HepG2 (cell line): ENCODE measurements around the gene RAB43. TPM values are rescaled to one million over a fixed set of nuclear protein-coding genes. Genes with fewer than 3 reads are reported as not detected.
A peak's percentile ranks its signal among the peaks of the same experiment; 100 is the strongest.

Experiments used
- HES4 ChIP-seq: sonication (generic); formaldehyde crosslinking; IDR thresholded peaks from 2 replicates; pipeline ENCODE4 v1.9.0; 2021; ENCODE audit warnings: mild to moderate bottlenecking, missing genetic modification reagents, borderline replicate concordance
- JUND ChIP-seq: sonication (generic); formaldehyde crosslinking; IDR thresholded peaks from 2 replicates; pipeline ENCODE4 v1.8.0; 2022; ENCODE audit warnings: mild to moderate bottlenecking, missing genetic modification reagents
- NFKBIZ ChIP-seq: IDR thresholded peaks from 2 replicates; pipeline ENCODE4 v1.6.1; 2018; ENCODE audit warnings: missing genetic modification reagents, missing compliant biosample characterization
- SIN3B ChIP-seq: fragments of 150-350 bp; IDR thresholded peaks from 2 replicates; pipeline ENCODE4 v1.6.1; 2014; ENCODE audit warnings: low read length
- ZNF446 ChIP-seq: sonication (generic); formaldehyde crosslinking; IDR thresholded peaks from 2 replicates; pipeline ENCODE4 v1.5.0; 2020; ENCODE audit warnings: mild to moderate bottlenecking, missing genetic modification reagents
- ZNF557 ChIP-seq: sonication (generic); formaldehyde crosslinking; IDR thresholded peaks from 2 replicates; pipeline ENCODE4 v1.4.0; 2020; ENCODE audit warnings: missing genetic modification reagents
- ZNF570 ChIP-seq: sonication (generic); formaldehyde crosslinking; IDR thresholded peaks from 2 replicates; pipeline ENCODE4 v1.4.0; 2020; ENCODE audit warnings: mild to moderate bottlenecking, missing genetic modification reagents, borderline replicate concordance
- polyA plus RNA-seq, 8 experiments: library from polyadenylated mRNA; depleted of rRNA in 3 of 8; stranded (reverse) in 7 of 8; unstranded in 1 of 8; fragments of >200 nt; fragmentation: Illumina TruSeq in 4 of 8; extraction: Trizol in 4 of 8; gene quantifications; 2 replicates each; pipeline versions ENCODE4 v1.2.1 to v1.2.3, GENCODE V29; 2011 to 2016; ENCODE audit warnings: low read depth in 4 of 8, missing spikeins in 1 of 8, mixed read lengths in 1 of 8; ENCODE audit not compliant: insufficient read depth in 1 of 8
- total RNA-seq, 5 experiments: library from RNA; depleted of rRNA; stranded (reverse); fragments of >200 nt; fragmentation: Illumina TruSeq; extraction: Trizol; gene quantifications; 2 replicates each; pipeline ENCODE4 v1.2.3, GENCODE V29; 2016; ENCODE audit warnings: low read depth in 1 of 5
- TF ChIP-seq, protein P1 (sequence below): sonication (generic); formaldehyde crosslinking; IDR thresholded peaks from 2 replicates; pipeline ENCODE4 v1.4.0; 2020; ENCODE audit warnings: missing genetic modification reagents
- TF ChIP-seq, protein P2 (sequence below): sonication (generic); formaldehyde crosslinking; IDR thresholded peaks from 2 replicates; pipeline ENCODE4 v1.5.1; 2020; ENCODE audit warnings: mild to moderate bottlenecking, moderate library complexity, missing genetic modification reagents
- TF ChIP-seq, protein P3 (sequence below): IDR thresholded peaks from 2 replicates; pipeline ENCODE4 v1.6.1; 2012; ENCODE audit warnings: inconsistent platforms
- TF ChIP-seq, protein P4 (sequence below): IDR thresholded peaks from 2 replicates; pipeline ENCODE4 v1.6.1; 2018; ENCODE audit warnings: missing genetic modification reagents
- TF ChIP-seq, protein P5 (sequence below), 2 experiments: fragments of 450-650 bp in 1 of 2; sonication (generic) in 1 of 2; formaldehyde crosslinking in 1 of 2; IDR thresholded peaks; 2 replicates each; pipeline versions ENCODE4 v1.6.1 to v1.8.0; 2016 to 2022; ENCODE audit warnings: antibody characterized with exemption in 1 of 2, mild to moderate bottlenecking in 1 of 2, missing genetic modification reagents in 1 of 2

Gene RAB43
- total and polyA plus RNA-seq, 2 of the 13 experiments (the other 11 are each of a cell fraction or from before 2014, with no cell fraction given), result 11.8 to 18.4 TPM

DNA sequence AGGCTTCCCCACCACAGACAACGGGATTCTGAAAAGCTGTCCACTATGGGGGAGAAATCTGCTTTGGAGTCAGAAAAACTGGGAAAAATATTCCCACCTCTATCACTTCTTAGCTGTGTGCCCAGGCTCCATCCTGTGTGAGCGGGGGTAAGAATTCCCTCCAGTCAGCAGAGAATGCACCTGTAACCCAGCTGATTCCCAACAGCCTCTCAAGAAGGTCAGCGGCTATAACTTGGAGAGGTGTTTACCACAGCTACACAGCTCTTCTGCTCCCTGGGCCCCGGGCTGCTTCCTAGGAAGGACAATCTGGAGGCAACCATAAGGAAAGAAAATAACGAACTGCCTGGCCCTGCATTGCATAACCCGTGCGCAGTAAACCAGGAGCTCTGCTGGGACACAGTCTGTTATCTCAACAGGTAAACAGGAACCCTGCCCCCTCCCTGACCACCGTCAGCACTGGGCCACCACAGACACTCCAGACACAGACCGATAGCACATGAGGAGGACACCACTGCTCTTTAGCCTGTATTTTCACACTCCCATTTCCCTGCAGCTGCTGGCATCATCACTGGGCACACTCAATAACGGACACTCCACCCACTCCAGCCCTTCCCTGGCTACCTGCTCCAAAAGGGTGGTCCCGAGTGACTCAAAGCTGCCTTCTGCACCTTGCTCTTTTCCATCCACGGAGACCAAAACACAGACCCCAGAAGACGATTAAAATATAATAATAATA, 2.1 kb downstream of the RAB43 start (continued):
- TF ChIP-seq NFKBIZ, result peak; percentile 84; the same call in 1 of the 2 replicates
- 0 out of 2 replicates have a peak, but pooled peaks have one; percentile 39 for TF ChIP-seq JUND (CRISPR knock-in tag)
- TF ChIP-seq, protein P1, sequence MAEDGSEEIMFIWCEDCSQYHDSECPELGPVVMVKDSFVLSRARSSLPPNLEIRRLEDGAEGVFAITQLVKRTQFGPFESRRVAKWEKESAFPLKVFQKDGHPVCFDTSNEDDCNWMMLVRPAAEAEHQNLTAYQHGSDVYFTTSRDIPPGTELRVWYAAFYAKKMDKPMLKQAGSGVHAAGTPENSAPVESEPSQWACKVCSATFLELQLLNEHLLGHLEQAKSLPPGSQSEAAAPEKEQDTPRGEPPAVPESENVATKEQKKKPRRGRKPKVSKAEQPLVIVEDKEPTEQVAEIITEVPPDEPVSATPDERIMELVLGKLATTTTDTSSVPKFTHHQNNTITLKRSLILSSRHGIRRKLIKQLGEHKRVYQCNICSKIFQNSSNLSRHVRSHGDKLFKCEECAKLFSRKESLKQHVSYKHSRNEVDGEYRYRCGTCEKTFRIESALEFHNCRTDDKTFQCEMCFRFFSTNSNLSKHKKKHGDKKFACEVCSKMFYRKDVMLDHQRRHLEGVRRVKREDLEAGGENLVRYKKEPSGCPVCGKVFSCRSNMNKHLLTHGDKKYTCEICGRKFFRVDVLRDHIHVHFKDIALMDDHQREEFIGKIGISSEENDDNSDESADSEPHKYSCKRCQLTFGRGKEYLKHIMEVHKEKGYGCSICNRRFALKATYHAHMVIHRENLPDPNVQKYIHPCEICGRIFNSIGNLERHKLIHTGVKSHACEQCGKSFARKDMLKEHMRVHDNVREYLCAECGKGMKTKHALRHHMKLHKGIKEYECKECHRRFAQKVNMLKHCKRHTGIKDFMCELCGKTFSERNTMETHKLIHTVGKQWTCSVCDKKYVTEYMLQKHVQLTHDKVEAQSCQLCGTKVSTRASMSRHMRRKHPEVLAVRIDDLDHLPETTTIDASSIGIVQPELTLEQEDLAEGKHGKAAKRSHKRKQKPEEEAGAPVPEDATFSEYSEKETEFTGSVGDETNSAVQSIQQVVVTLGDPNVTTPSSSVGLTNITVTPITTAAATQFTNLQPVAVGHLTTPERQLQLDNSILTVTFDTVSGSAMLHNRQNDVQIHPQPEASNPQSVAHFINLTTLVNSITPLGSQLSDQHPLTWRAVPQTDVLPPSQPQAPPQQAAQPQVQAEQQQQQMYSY (CRISPR knock-in tag), result no peak
- no peak for TF ChIP-seq ZNF446 (CRISPR knock-in tag)
- TF ChIP-seq, protein P2, sequence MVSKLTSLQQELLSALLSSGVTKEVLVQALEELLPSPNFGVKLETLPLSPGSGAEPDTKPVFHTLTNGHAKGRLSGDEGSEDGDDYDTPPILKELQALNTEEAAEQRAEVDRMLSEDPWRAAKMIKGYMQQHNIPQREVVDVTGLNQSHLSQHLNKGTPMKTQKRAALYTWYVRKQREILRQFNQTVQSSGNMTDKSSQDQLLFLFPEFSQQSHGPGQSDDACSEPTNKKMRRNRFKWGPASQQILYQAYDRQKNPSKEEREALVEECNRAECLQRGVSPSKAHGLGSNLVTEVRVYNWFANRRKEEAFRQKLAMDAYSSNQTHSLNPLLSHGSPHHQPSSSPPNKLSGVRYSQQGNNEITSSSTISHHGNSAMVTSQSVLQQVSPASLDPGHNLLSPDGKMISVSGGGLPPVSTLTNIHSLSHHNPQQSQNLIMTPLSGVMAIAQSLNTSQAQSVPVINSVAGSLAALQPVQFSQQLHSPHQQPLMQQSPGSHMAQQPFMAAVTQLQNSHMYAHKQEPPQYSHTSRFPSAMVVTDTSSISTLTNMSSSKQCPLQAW (CRISPR knock-in tag), result peak; percentile 80
- TF ChIP-seq, protein P3, sequence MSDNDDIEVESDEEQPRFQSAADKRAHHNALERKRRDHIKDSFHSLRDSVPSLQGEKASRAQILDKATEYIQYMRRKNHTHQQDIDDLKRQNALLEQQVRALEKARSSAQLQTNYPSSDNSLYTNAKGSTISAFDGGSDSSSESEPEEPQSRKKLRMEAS, result peak; percentile 80
- TF ChIP-seq SIN3B, result no peak
- peak; percentile 82 for TF ChIP-seq ZNF557
- no peak for TF ChIP-seq ZNF570 (CRISPR knock-in tag)
- TF ChIP-seq, protein P4, sequence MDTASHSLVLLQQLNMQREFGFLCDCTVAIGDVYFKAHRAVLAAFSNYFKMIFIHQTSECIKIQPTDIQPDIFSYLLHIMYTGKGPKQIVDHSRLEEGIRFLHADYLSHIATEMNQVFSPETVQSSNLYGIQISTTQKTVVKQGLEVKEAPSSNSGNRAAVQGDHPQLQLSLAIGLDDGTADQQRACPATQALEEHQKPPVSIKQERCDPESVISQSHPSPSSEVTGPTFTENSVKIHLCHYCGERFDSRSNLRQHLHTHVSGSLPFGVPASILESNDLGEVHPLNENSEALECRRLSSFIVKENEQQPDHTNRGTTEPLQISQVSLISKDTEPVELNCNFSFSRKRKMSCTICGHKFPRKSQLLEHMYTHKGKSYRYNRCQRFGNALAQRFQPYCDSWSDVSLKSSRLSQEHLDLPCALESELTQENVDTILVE (CRISPR knock-in tag), result peak; percentile 94
- TF ChIP-seq HES4 (CRISPR knock-in tag), result no peak
- TF ChIP-seq, protein P5, sequence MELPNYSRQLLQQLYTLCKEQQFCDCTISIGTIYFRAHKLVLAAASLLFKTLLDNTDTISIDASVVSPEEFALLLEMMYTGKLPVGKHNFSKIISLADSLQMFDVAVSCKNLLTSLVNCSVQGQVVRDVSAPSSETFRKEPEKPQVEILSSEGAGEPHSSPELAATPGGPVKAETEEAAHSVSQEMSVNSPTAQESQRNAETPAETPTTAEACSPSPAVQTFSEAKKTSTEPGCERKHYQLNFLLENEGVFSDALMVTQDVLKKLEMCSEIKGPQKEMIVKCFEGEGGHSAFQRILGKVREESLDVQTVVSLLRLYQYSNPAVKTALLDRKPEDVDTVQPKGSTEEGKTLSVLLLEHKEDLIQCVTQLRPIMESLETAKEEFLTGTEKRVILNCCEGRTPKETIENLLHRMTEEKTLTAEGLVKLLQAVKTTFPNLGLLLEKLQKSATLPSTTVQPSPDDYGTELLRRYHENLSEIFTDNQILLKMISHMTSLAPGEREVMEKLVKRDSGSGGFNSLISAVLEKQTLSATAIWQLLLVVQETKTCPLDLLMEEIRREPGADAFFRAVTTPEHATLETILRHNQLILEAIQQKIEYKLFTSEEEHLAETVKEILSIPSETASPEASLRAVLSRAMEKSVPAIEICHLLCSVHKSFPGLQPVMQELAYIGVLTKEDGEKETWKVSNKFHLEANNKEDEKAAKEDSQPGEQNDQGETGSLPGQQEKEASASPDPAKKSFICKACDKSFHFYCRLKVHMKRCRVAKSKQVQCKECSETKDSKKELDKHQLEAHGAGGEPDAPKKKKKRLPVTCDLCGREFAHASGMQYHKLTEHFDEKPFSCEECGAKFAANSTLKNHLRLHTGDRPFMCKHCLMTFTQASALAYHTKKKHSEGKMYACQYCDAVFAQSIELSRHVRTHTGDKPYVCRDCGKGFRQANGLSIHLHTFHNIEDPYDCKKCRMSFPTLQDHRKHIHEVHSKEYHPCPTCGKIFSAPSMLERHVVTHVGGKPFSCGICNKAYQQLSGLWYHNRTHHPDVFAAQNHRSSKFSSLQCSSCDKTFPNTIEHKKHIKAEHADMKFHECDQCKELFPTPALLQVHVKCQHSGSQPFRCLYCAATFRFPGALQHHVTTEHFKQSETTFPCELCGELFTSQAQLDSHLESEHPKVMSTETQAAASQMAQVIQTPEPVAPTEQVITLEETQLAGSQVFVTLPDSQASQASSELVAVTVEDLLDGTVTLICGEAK (IDR thresholded peaks at IDR 0.05), result no peak
- TF ChIP-seq, protein P5 (CRISPR knock-in tag; IDR thresholded peaks at IDR 0.05), result peak; percentile 45; the same call in 1 of the 2 replicates
